B cell (primary cell): ENCODE data around the gene AP1M2. TPM values are rescaled to one million over a fixed set of nuclear protein-coding genes. Genes with fewer than 3 reads are reported as not detected.

Source experiments
- ATAC-seq: fragments of 200-7000 bp; cut with Tn5 transposase; one replicate; pipeline ENCODE4 v1.10.0; 2021; ENCODE audit warnings: low read depth, mild to moderate bottlenecking, moderate number of reproducible peaks, moderate library complexity
- CTCF ChIA-PET: fragments of 350-600 bp; sonication (Branson Sonifier 250); formaldehyde crosslinking; loops from one replicate; lab custom pipeline; 2021; ENCODE audit warnings: antibody characterized with exemption, inconsistent platforms; lab: Charles Lee
- POLR2A ChIA-PET: fragments of 350-600 bp; sonication (Branson Sonifier 250); formaldehyde crosslinking; loops from one replicate; lab custom pipeline; 2021; ENCODE audit warnings: antibody characterized with exemption; lab: Charles Lee
- DNase-seq: peaks from one replicate; pipeline ENCODE4 v3.0.0; 2013
- H2AFZ ChIP-seq: 2 replicates; pipeline ENCODE4 v1.6.1; 2012; ENCODE audit warnings: mild to moderate bottlenecking, low read depth, low read length; ENCODE audit not compliant: insufficient read depth, poor library complexity, severe bottlenecking
- H3K27ac ChIP-seq, 2 donors: 1 replicate in 1 of 2; 2 replicates in 1 of 2; pipeline ENCODE4 v1.5.1; 2012 to 2013; ENCODE audit warnings: low read length in 2 of 2, mild to moderate bottlenecking in 2 of 2, moderate library complexity in 1 of 2
- H3K27me3 ChIP-seq, 4 experiments: fragments of 200-600 bp in 1 of 4; sonication (generic) in 1 of 4; replicated peaks in 1 of 4; 1 replicate in 2 of 4; 2 replicates in 2 of 4; pipeline versions ENCODE4 v1.6.1 to v1.7.0; 2013 to 2016; ENCODE audit warnings: low read length in 3 of 4, mild to moderate bottlenecking in 2 of 4, mixed read lengths in 1 of 4, moderate library complexity in 1 of 4; ENCODE audit not compliant: insufficient read depth in 4 of 4, control insufficient read depth in 3 of 4; ENCODE audit errors: control extremely low read depth in 1 of 4
- H3K36me3 ChIP-seq, 2 experiments: replicated peaks in 1 of 2; 1 replicate in 1 of 2; 2 replicates in 1 of 2; pipeline versions ENCODE4 v1.6.1 to v1.7.1; 2013; ENCODE audit warnings: low read length in 1 of 2; ENCODE audit not compliant: insufficient read depth in 2 of 2, control insufficient read depth in 1 of 2; ENCODE audit errors: control extremely low read depth in 1 of 2, extremely low read depth in 1 of 2
- H3K4me1 ChIP-seq, 2 donors: fragments of 200-600 bp in 1 of 2; sonication (generic) in 1 of 2; 1 replicate in 1 of 2; 2 replicates in 1 of 2; pipeline versions ENCODE4 v1.5.1 to v1.6.1; 2013 to 2017; ENCODE audit warnings: low read length in 2 of 2; ENCODE audit not compliant: control insufficient read depth in 2 of 2, insufficient read depth in 2 of 2
- H3K4me2 ChIP-seq: replicated peaks from 2 replicates; pipeline ENCODE3; 2012; ENCODE audit warnings: mild to moderate bottlenecking, low read depth, low read length; ENCODE audit not compliant: poor library complexity, severe bottlenecking
- H3K4me3 ChIP-seq, 5 experiments: fragments of 200-600 bp in 1 of 5; sonication (generic) in 1 of 5; 1 replicate in 3 of 5; 2 replicates in 2 of 5; pipeline versions ENCODE4 v1.5.1 to v1.7.0; 2011 to 2016; ENCODE audit warnings: low read length in 4 of 5, mild to moderate bottlenecking in 4 of 5, low read depth in 2 of 5, control low read depth in 1 of 5, moderate library complexity in 1 of 5; ENCODE audit not compliant: insufficient read depth in 1 of 5; ENCODE audit errors: control extremely low read depth in 1 of 5, extremely low read depth in 1 of 5
- H3K79me2 ChIP-seq: fragments of 200-600 bp; sonication (generic); one replicate; pipeline ENCODE4 v1.6.0; 2016; ENCODE audit warnings: low read length; ENCODE audit not compliant: control insufficient read depth, insufficient read depth
- H3K9ac ChIP-seq: fragments of 200-600 bp; sonication (generic); 2 replicates; pipeline ENCODE4 v1.6.1; 2017; ENCODE audit warnings: mild to moderate bottlenecking, low read length, moderate library complexity
- H3K9me3 ChIP-seq, 3 donors: one replicate each; pipeline versions ENCODE4 v1.6.1 to v1.7.1; 2013; ENCODE audit warnings: low read length in 2 of 3; ENCODE audit not compliant: control insufficient read depth in 2 of 3, insufficient read depth in 1 of 3; ENCODE audit errors: control extremely low read depth in 1 of 3
- H4K20me1 ChIP-seq: 2 replicates; pipeline ENCODE4 v1.6.0; 2012; ENCODE audit warnings: mild to moderate bottlenecking, low read length; ENCODE audit not compliant: insufficient read depth, control insufficient read depth, poor library complexity, severe bottlenecking
- H3K27ac Mint-ChIP-seq: one replicate; pipeline ENCODE4 v1.8.0; 2021; ENCODE audit warnings: mixed read lengths
- H3K27me3 Mint-ChIP-seq: one replicate; pipeline ENCODE4 v1.8.0; 2021; ENCODE audit warnings: mixed read lengths
- H3K4me1 Mint-ChIP-seq: one replicate; pipeline ENCODE4 v1.8.0; 2021; ENCODE audit warnings: mixed read lengths
- H3K4me3 Mint-ChIP-seq: one replicate; pipeline ENCODE4 v1.8.0; 2021; ENCODE audit warnings: mixed read lengths
- H3K9me3 Mint-ChIP-seq: one replicate; pipeline ENCODE4 v1.8.0; 2022; ENCODE audit warnings: mixed read lengths; ENCODE audit not compliant: insufficient read depth
- CTCF ChIP-seq: fragments of 200-600 bp; IDR thresholded peaks from one replicate; pipeline ENCODE4 v1.8.0; 2022; ENCODE audit warnings: antibody characterized with exemption, mild to moderate bottlenecking
- EZH2 ChIP-seq: IDR thresholded peaks from 2 replicates; pipeline ENCODE4 v1.6.1; 2012; ENCODE audit warnings: borderline replicate concordance, low read depth, mild to moderate bottlenecking, moderate library complexity, low read length; ENCODE audit not compliant: insufficient read depth, poor library complexity, severe bottlenecking
- WGBS: methylation state at CpG from one replicate; pipeline ENCODE4 v1.1.5; 2013; ENCODE audit warnings: missing lambda C conversion rate; ENCODE audit not compliant: insufficient coverage; 5-methylcytosine and 5-hydroxymethylcytosine counted together
- intact Hi-C: fragments of 100-400 bp; cut with micrococcal nuclease; formaldehyde crosslinking; loops from one replicate; pipeline ENCODE4 v1.10.0; 2022
- polyA plus RNA-seq: library from polyadenylated mRNA; depleted of rRNA; stranded (reverse); fragments of >200 nt; gene quantifications from 2 replicates; pipeline ENCODE4 v1.2.3, GENCODE V29; 2012
- total RNA-seq, 2 donors: library from RNA; stranded (reverse); fragments of 120-200 nt in 1 of 2; gene quantifications; 1 replicate in 1 of 2; 2 replicates in 1 of 2; pipeline versions ENCODE4 v1.2.3 to v1.2.4, GENCODE V29; 2013 to 2022

The AP1M2 gene
- total and polyA plus RNA-seq, 2 donors (not counting 1 experiment from before 2014, with no cell fraction given) = not detected

GRCh38 chr19:10554760-10555609 is 32.1 kb downstream of the AP1M2 start:
- Mint-ChIP-seq H3K4me1 (peaks cover 34% of the 10 kb centered on the region), H3K4me3 (peak overlapping the region; percentile 68), H3K27ac (peak overlapping the region; percentile 97), H3K9me3 (no peaks in the 10 kb centered on the region), H3K27me3 (no peaks in the 10 kb centered on the region)
- Histone ChIP-seq H3K36me3 (peaks cover 7 to 79% of the 10 kb centered on the region in 2 experiments), H3K4me2 (peak overlapping the region; percentile 55), H3K4me1 (peaks cover 37 to 44% of the 10 kb centered on the region in 2 donors), H3K9me3 (peaks cover 0 to 5% (median 0%) of the 10 kb centered on the region in 3 donors), H3K4me3 (no peak overlapping the region), H3K9ac (no peak overlapping the region), H2AFZ (no peak overlapping the region), H3K27ac (peak overlapping the region; percentile 58 to 81), H3K27me3 (no peaks in the 10 kb centered on the region), H4K20me1 (peaks cover 32% of the 10 kb centered on the region), H3K79me2 (peaks cover 22% of the 10 kb centered on the region)
- ChIA-PET CTCF (interaction anchor here (1.1 to 2.2 kb wide), 5 partner anchors 9 to 145 kb away, joined by 3 to 14 read pairs (median 7); no protein-coding TSS in a partner anchor), POLR2A (interaction anchor here (0.6 to 2.6 kb wide), 3 partner anchors 11 to 445 kb away, joined by 3 to 26 read pairs (median 15); partner anchors contain the start of genes CDKN2D and KRI1)
- ATAC-seq (no peak), DNase-seq (no peak)
- WGBS = 90% methylated on average over 28 of the region's 30 CpGs
- intact Hi-C loops = loop anchor here (1.0 kb wide), 1 partner anchor 10 kb away; no protein-coding TSS in a partner anchor
- TF ChIP-seq CTCF (no peak), EZH2 (no peak)
